GM18505 (cell line): ENCODE results near the gene CRIP3.

Source experiments
- ATAC-seq: cut with Tn5 transposase; IDR thresholded peaks from one replicate; pipeline ENCODE4 v1.9.1; 2021; ENCODE audit not compliant: unreplicated experiment
- POLR2A ChIP-seq: IDR thresholded peaks from 4 replicates; pipeline ENCODE4 v1.6.1; 2011; ENCODE audit warnings: borderline replicate concordance; ENCODE audit not compliant: insufficient read depth, insufficient read length; ENCODE audit errors: extremely low read depth

The CRIP3 gene

GRCh38 chr6:43257367-43258145 lies 51.1 kb downstream of the CRIP3 start:
- no peak for ATAC-seq
- TF ChIP-seq POLR2A, result no peak

DNA sequence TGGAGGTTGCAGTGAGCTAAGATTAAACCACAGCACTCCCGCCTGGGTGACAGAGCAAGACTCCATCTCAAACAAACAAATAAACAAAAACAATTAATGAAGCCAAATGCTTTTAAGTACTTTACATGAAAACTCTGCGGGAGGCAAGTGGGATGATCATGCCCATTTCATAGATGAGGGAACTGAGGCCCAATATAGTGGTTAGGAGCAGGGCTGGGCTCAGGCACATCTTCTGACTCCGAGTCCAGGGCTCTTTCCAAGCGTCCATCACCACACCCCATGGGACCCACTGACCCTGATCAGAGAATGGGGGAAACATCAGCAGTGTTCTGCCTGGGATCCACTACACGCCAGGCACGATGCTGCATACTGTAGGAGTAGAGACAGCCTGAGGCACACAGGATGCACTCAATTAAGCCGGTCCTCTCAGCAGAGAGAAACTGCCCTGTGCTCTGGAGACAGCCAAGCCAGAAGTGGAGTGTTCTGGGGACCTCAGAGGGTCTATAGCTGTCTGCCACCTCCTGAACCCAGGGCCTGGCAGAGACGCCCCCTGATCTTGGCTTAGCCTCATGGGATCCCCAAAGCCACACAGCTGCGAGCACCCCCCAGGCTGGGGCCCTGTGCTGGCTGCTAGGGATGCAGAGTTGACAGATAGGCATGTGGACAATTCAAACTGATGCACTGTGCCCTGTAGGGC lies 51.8 kb downstream of the CRIP3 start:
- no peak for TF ChIP-seq POLR2A
- ATAC-seq, result no peak
